H1 (cell line): ENCODE measurements around the gene UBE4B. TPM values are rescaled to one million over a fixed set of nuclear protein-coding genes. Genes with fewer than 3 reads are reported as not detected.

ENCODE experiments used
- CTCF ChIA-PET: fragments of 300-600 bp; sonication (Branson Sonifier 250); formaldehyde crosslinking; loops from one replicate; lab custom pipeline; 2021; ENCODE audit not compliant: partially characterized antibody; lab: Charles Lee
- POLR2A ChIA-PET: fragments of 300-600 bp; sonication (Branson Sonifier 250); formaldehyde crosslinking; loops from one replicate; lab custom pipeline; 2021; ENCODE audit warnings: inconsistent platforms; ENCODE audit not compliant: partially characterized antibody; lab: Charles Lee
- DNase-seq, 2 experiments: peaks; one replicate each; pipeline versions ENCODE4 v3.0.0 to v3.0.0-alpha.2; 2010 to 2022; ENCODE audit warnings: low spot score in 2 of 2, low read depth in 1 of 2, mixed read lengths in 1 of 2
- FAIRE-seq: peaks from 2 replicates; lab custom pipeline; 2011; peaks lifted over from hg19 to GRCh38; lab: Jason Lieb, UNC
- H2AFZ ChIP-seq: 2 replicates; pipeline ENCODE4 v1.8.1; 2012; ENCODE audit warnings: low read length, inconsistent platforms
- H2AK5ac ChIP-seq: 2 replicates; pipeline ENCODE4 v1.6.1; 2013; ENCODE audit warnings: low read depth, low read length
- H2BK120ac ChIP-seq: replicated peaks from 2 replicates; pipeline ENCODE3; 2013; ENCODE audit warnings: low read depth, low read length, inconsistent platforms
- H2BK12ac ChIP-seq: 2 replicates; pipeline ENCODE4 v1.6.1; 2013; ENCODE audit warnings: low read depth, low read length
- H2BK15ac ChIP-seq: 2 replicates; pipeline ENCODE4 v1.6.1; 2013; ENCODE audit warnings: low read length
- H2BK20ac ChIP-seq: 2 replicates; pipeline ENCODE4 v1.6.1; 2013; ENCODE audit warnings: low read length
- H2BK5ac ChIP-seq: 2 replicates; pipeline ENCODE4 v1.6.1; 2013; ENCODE audit warnings: low read depth, low read length
- H3K14ac ChIP-seq: 2 replicates; pipeline ENCODE4 v1.6.1; 2013; ENCODE audit warnings: inconsistent platforms; ENCODE audit not compliant: insufficient read length
- H3K18ac ChIP-seq: 2 replicates; pipeline ENCODE4 v1.6.1; 2013; ENCODE audit warnings: low read length; ENCODE audit errors: extremely low read depth
- H3K23ac ChIP-seq: 2 replicates; pipeline ENCODE4 v1.6.1; 2013; ENCODE audit warnings: inconsistent platforms; ENCODE audit not compliant: insufficient read length
- H3K23me2 ChIP-seq: 2 replicates; pipeline ENCODE4 v1.6.1; 2013; ENCODE audit warnings: low read depth, low read length
- H3K27ac ChIP-seq: 2 replicates; pipeline ENCODE4 v1.6.1; 2011; ENCODE audit warnings: low read depth, low read length, inconsistent platforms
- H3K27me3 ChIP-seq, 4 experiments: replicated peaks in 1 of 4; 1 replicate in 1 of 4; 2 replicates in 3 of 4; pipeline versions ENCODE4 v1.6.1 to v1.8.1; 2011 to 2013; ENCODE audit warnings: low read length in 3 of 4, mild to moderate bottlenecking in 3 of 4, inconsistent platforms in 2 of 4, mixed read lengths in 2 of 4, moderate library complexity in 1 of 4; ENCODE audit not compliant: control insufficient read depth in 3 of 4, insufficient read depth in 3 of 4; ENCODE audit errors: extremely low read depth in 1 of 4
- H3K36me3 ChIP-seq, 4 experiments: 2 replicates each; pipeline versions ENCODE4 v1.6.1 to v1.8.1; 2011 to 2013; ENCODE audit warnings: mild to moderate bottlenecking in 4 of 4, low read length in 3 of 4, moderate library complexity in 2 of 4, control low read depth in 1 of 4, inconsistent platforms in 1 of 4; ENCODE audit not compliant: insufficient read depth in 4 of 4, control insufficient read depth in 2 of 4
- H3K4ac ChIP-seq: replicated peaks from 2 replicates; pipeline ENCODE3; 2013; ENCODE audit warnings: low read length, low read depth, mixed read lengths, inconsistent platforms; ENCODE audit not compliant: insufficient read length
- H3K4me1 ChIP-seq, 4 experiments: replicated peaks in 1 of 4; 1 replicate in 1 of 4; 2 replicates in 3 of 4; pipeline versions ENCODE4 v1.6.1 to v1.8.1; 2011 to 2013; ENCODE audit warnings: low read length in 3 of 4, inconsistent platforms in 2 of 4, mixed read lengths in 1 of 4; ENCODE audit not compliant: insufficient read depth in 4 of 4, control insufficient read depth in 3 of 4
- H3K4me2 ChIP-seq, 2 experiments: 2 replicates each; pipeline versions ENCODE4 v1.6.1 to v1.8.1; 2011 to 2013; ENCODE audit warnings: low read depth in 2 of 2, low read length in 2 of 2, control low read depth in 1 of 2, inconsistent platforms in 1 of 2, mild to moderate bottlenecking in 1 of 2; ENCODE audit not compliant: insufficient read depth in 1 of 2
- H3K4me3 ChIP-seq, 4 experiments: fragments of 200-600, 300-600 bp in 1 of 4; sonication (generic), shearing (Covaris generic), sonication (Bioruptor Twin) in 1 of 4; 2 replicates each; pipeline versions ENCODE4 v1.5.1 to v1.8.1; 2011 to 2016; ENCODE audit warnings: low read length in 4 of 4, low read depth in 3 of 4, control low read depth in 2 of 4, inconsistent platforms in 2 of 4, mild to moderate bottlenecking in 2 of 4, mixed read lengths in 1 of 4, moderate library complexity in 1 of 4; ENCODE audit not compliant: insufficient read depth in 2 of 4; ENCODE audit errors: extremely low read depth in 1 of 4
- H3K56ac ChIP-seq: replicated peaks from 2 replicates; pipeline ENCODE3; 2013; ENCODE audit warnings: low read depth, mild to moderate bottlenecking, mixed read lengths, low read length, inconsistent platforms; ENCODE audit not compliant: insufficient read length
- H3K79me1 ChIP-seq: 2 replicates; pipeline ENCODE4 v1.6.1; 2013; ENCODE audit warnings: low read depth, low read length, control low read depth
- H3K79me2 ChIP-seq, 2 experiments: 2 replicates each; pipeline versions ENCODE4 v1.6.1 to v1.8.1; 2012 to 2013; ENCODE audit warnings: low read length in 2 of 2, mild to moderate bottlenecking in 2 of 2, inconsistent platforms in 1 of 2; ENCODE audit not compliant: insufficient read depth in 2 of 2, control insufficient read depth in 1 of 2
- H3K9ac ChIP-seq, 4 experiments: replicated peaks in 1 of 4; 1 replicate in 1 of 4; 2 replicates in 3 of 4; pipeline versions ENCODE4 v1.6.1 to v1.8.1; 2011 to 2013; ENCODE audit warnings: low read depth in 3 of 4, low read length in 3 of 4, control low read depth in 2 of 4, mild to moderate bottlenecking in 2 of 4, moderate library complexity in 2 of 4, inconsistent platforms in 1 of 4; ENCODE audit errors: extremely low read depth in 1 of 4
- H3K9me3 ChIP-seq, 2 experiments: 2 replicates each; pipeline versions ENCODE4 v1.6.1 to v1.8.1; 2012 to 2013; ENCODE audit warnings: mild to moderate bottlenecking in 2 of 2, moderate library complexity in 2 of 2, control low read depth in 1 of 2, inconsistent platforms in 1 of 2, low read depth in 1 of 2, low read length in 1 of 2, mixed read lengths in 1 of 2; ENCODE audit not compliant: insufficient read depth in 2 of 2
- H4K20me1 ChIP-seq, 2 experiments: replicated peaks in 1 of 2; 2 replicates each; pipeline versions ENCODE3 to v1.8.1; 2011 to 2013; ENCODE audit warnings: inconsistent platforms in 2 of 2, low read length in 2 of 2, mild to moderate bottlenecking in 1 of 2; ENCODE audit not compliant: insufficient read depth in 2 of 2, control insufficient read depth in 1 of 2
- H4K5ac ChIP-seq: 2 replicates; pipeline ENCODE4 v1.6.1; 2013; ENCODE audit warnings: low read length, low read depth, mixed read lengths, inconsistent platforms; ENCODE audit not compliant: insufficient read length
- H4K8ac ChIP-seq: 2 replicates; pipeline ENCODE4 v1.8.0; 2013; ENCODE audit warnings: mild to moderate bottlenecking, moderate library complexity, low read length, inconsistent platforms; ENCODE audit not compliant: insufficient read depth; ENCODE audit errors: extremely low read depth
- H4K91ac ChIP-seq: replicated peaks from 2 replicates; pipeline ENCODE3; 2013; ENCODE audit warnings: low read length, mixed read lengths, inconsistent platforms; ENCODE audit not compliant: insufficient read length
- HDAC6 ChIP-seq: IDR thresholded peaks from one replicate; pipeline ENCODE4 v1.7.1; 2012; ENCODE audit warnings: low read depth, mild to moderate bottlenecking, inconsistent platforms, low read length, moderate library complexity
- PHF8 ChIP-seq: fragments of 200-600 bp; sonication (generic); conservative IDR thresholded peaks from 2 replicates; pipeline ENCODE4 v1.7.1; 2012; ENCODE audit warnings: low read depth, mild to moderate bottlenecking, inconsistent platforms, low read length, moderate library complexity
- YY1 ChIP-seq: IDR thresholded peaks from 2 replicates; pipeline ENCODE4 v1.6.1; 2011; ENCODE audit warnings: low read depth, mild to moderate bottlenecking, low read length
- WGBS, 2 experiments: shearing (Covaris generic) in 1 of 2; methylation state at CpG; one replicate each; pipeline versions ENCODE4 v1.1.6 to v1.1.7; 2013 to 2015; ENCODE audit warnings: low lambda C conversion rate in 2 of 2, mixed read lengths in 2 of 2, inconsistent platforms in 1 of 2, low coverage in 1 of 2, missing lambda C conversion rate in 1 of 2; ENCODE audit not compliant: insufficient replicate concordance in 2 of 2, insufficient coverage in 1 of 2, insufficient read length in 1 of 2; ENCODE audit errors: extremely low coverage in 1 of 2, missing lambda C conversion rate in 1 of 2; 5-methylcytosine and 5-hydroxymethylcytosine counted together
- polyA plus RNA-seq, 7 experiments: library from polyadenylated mRNA; depleted of rRNA in 3 of 7; stranded (reverse) in 5 of 7; unstranded in 2 of 7; fragments of >200 nt in 5 of 7; fragments of 200-250 nt in 2 of 7; gene quantifications; 1 replicate in 5 of 7; 2 replicates in 1 of 7; 4 replicates in 1 of 7; pipeline versions ENCODE4 v1.2.1 to v1.2.3, GENCODE V29; 2011 to 2013; ENCODE audit warnings: missing spikeins in 2 of 7, mixed read lengths in 2 of 7
- total RNA-seq: library from RNA; stranded (reverse); fragmentation: NEBNext Ultra II Directional; extraction: Animal tissue kit (Norgen Biotek cat#: 25700); gene quantifications from 2 replicates; pipeline ENCODE4 v1.2.1, GENCODE V29; 2021
- TF ChIP-seq, protein P1 (sequence below), 3 experiments: IDR thresholded peaks; 1 replicate in 2 of 3; 2 replicates in 1 of 3; pipeline versions ENCODE4 v1.5.1 to v1.6.1; 2011; ENCODE audit warnings: low read length in 3 of 3, mild to moderate bottlenecking in 3 of 3, inconsistent platforms in 2 of 3, low read depth in 1 of 3, moderate library complexity in 1 of 3; ENCODE audit not compliant: insufficient read depth in 1 of 3; ENCODE audit errors: control extremely low read depth in 1 of 3

The UBE4B gene
- total and polyA plus RNA-seq, 2 of the 8 experiments (the other 6 are each of a cell fraction or from before 2014, with no cell fraction given), result 24.5 to 90.1 TPM

DNA sequence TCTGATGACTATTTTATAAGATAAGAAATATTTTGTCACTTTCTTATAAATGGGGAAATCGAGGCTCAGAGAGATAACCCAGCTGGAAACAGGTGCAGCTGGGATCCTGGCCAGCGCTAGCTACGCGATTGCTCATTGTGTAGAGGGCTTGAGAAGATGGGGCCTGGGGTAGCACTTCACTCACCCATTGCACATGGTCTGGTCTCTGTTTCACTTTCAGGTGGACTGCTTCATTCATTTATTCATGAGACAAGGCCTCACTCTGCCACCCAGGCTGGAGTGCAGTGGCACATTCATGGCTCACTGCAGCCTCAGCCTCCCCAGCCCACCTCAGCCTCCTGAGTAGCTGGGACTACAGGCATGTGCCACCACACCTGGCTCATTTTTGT lies 23.8 kb downstream of the UBE4B start:
- Histone ChIP-seq H3K9me3 (no peaks in the 10 kb centered on the region), H3K18ac (no peak overlapping the region), H3K23ac (no peak overlapping the region), H3K23me2 (no peaks in the 10 kb centered on the region), H3K4me1 (peaks cover 0 to 6% (median under 1%) of the 10 kb centered on the region in 4 experiments; a peak in 2 of 7 replicates), H2BK5ac (no peak overlapping the region), H3K27ac (no peak overlapping the region), H4K8ac (no peak overlapping the region), H3K9ac (no peak overlapping the region), H2BK120ac (no peak overlapping the region), H4K20me1 (peaks cover 7 to 13% of the 10 kb centered on the region in 2 experiments), H3K79me1 (peaks cover 13% of the 10 kb centered on the region), H2AK5ac (no peak overlapping the region), H2AFZ (no peak overlapping the region), H4K5ac (no peak overlapping the region), H3K14ac (no peak overlapping the region), H3K4me2 (no peak overlapping the region), H4K91ac (no peak overlapping the region), H2BK20ac (no peak overlapping the region), H2BK15ac (no peak overlapping the region), H3K56ac (no peak overlapping the region), H3K27me3 (no peaks in the 10 kb centered on the region), H3K79me2 (peaks cover 0 to 79% of the 10 kb centered on the region in 2 experiments), H3K36me3 (no peaks in the 10 kb centered on the region), H3K4me3 (no peak overlapping the region), H2BK12ac (no peak overlapping the region), H3K4ac (no peak overlapping the region)
- TF ChIP-seq PHF8 (no peak), HDAC6 (no peak), YY1 (no peak)
- TF ChIP-seq, protein P1, sequence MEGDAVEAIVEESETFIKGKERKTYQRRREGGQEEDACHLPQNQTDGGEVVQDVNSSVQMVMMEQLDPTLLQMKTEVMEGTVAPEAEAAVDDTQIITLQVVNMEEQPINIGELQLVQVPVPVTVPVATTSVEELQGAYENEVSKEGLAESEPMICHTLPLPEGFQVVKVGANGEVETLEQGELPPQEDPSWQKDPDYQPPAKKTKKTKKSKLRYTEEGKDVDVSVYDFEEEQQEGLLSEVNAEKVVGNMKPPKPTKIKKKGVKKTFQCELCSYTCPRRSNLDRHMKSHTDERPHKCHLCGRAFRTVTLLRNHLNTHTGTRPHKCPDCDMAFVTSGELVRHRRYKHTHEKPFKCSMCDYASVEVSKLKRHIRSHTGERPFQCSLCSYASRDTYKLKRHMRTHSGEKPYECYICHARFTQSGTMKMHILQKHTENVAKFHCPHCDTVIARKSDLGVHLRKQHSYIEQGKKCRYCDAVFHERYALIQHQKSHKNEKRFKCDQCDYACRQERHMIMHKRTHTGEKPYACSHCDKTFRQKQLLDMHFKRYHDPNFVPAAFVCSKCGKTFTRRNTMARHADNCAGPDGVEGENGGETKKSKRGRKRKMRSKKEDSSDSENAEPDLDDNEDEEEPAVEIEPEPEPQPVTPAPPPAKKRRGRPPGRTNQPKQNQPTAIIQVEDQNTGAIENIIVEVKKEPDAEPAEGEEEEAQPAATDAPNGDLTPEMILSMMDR (IDR thresholded peaks at IDR 0.05; ENCODE audit: control extremely low read depth in 1 of 3, insufficient read depth in 1 of 3, low read depth in 1 of 3, low read length in 3 of 3), result no peak
- DNase-seq, result no peak
- no peak for FAIRE-seq
- POLR2A ChIA-PET, result no interaction called here
- WGBS, 2 experiments, result 94% methylated on average over 4 of the region's 4 CpGs; no CpG with 5 or more reads in 1 of the 2 experiments
- CTCF ChIA-PET, result no interaction called here
